SK-N-MC (cell line): ENCODE data around the gene LAS1L.

Experiments
- EZH2 ChIP-seq: fragments of 200-600 bp; sonication (generic); IDR thresholded peaks from one replicate; pipeline ENCODE4 v1.6.1; 2017; ENCODE audit warnings: antibody characterized with exemption
- FOXP2 ChIP-seq: optimal IDR thresholded peaks from 2 replicates; pipeline ENCODE3; 2011; ENCODE audit warnings: mild to moderate bottlenecking, moderate library complexity; ENCODE audit not compliant: insufficient read depth; ENCODE audit errors: extremely low read length, control extremely low read depth
- POLR2AphosphoS5 ChIP-seq: IDR thresholded peaks from 2 replicates; pipeline ENCODE4 v1.6.1; 2012; ENCODE audit warnings: mild to moderate bottlenecking, low read depth, low read length, borderline replicate concordance

DNA sequence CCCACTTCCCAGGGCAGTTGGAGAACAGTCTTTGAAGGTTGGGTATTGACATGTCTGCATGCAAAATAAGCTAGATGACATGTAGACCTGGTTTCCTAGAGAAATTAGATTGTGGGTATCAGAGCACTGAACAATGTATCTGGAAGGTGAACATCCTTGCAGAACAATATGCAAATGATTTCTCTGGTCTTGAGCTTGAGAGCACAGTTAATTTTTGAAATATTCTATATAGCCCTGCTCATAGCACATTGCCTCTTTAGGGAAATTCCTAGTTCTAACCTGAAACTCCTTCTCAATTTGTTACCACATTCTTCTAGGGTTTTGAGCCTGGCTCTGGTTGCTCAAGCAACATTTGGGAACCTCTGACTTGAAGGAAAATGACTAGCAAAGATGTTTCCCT, 41.6 kb upstream of the LAS1L start:
- TF ChIP-seq POLR2AphosphoS5 (no peak), EZH2 (no peak), FOXP2 (no peak)
